GM12878 (cell line): ENCODE measurements around the gene SRD5A2. TPM values are rescaled to one million over a fixed set of nuclear protein-coding genes. Genes with fewer than 3 reads are reported as not detected.

ENCODE experiments used
- ATAC-seq: fragments of 200-7000 bp; cut with Tn5 transposase; 3 replicates; pipeline ENCODE4 v1.9.1; 2020; ENCODE audit warnings: mild to moderate bottlenecking, moderate library complexity
- BruUV-seq: library from RNA; stranded (reverse); fragments of 400-500 nt; replicated peaks from 2 replicates; lab custom pipeline; 2021; lab: Mats Ljungman, UMichigan
- CTCF ChIA-PET: fragments of 300-600 bp; sonication (Branson Sonifier 250); formaldehyde crosslinking; extraction: SDS; loops from one replicate; lab custom pipeline; 2021; ENCODE audit warnings: inconsistent platforms; lab: Yijun Ruan, JAX
- POLR2A ChIA-PET: fragments of 350-600 bp; formaldehyde crosslinking; extraction: SDS; loops from one replicate; lab custom pipeline; 2021; ENCODE audit warnings: inconsistent platforms; lab: Charles Lee
- RAD21 ChIA-PET: fragments of 300-600 bp; sonication (Branson Sonifier 250); formaldehyde crosslinking; loops from one replicate; lab custom pipeline; 2023; ENCODE audit warnings: antibody characterized with exemption; ENCODE audit not compliant: unreplicated experiment; lab: Charles Lee
- SMC1A ChIA-PET: fragments of 300-600 bp; sonication (Branson Sonifier 250); formaldehyde crosslinking; loops from one replicate; lab custom pipeline; 2023; ENCODE audit not compliant: unreplicated experiment, uncharacterized antibody; lab: Charles Lee
- DNase-seq: peaks from one replicate; pipeline ENCODE4 v3.0.0-alpha.2; 2011; ENCODE audit warnings: low read depth, low spot score
- FAIRE-seq: peaks from 3 replicates; lab custom pipeline; 2011; peaks lifted over from hg19 to GRCh38; lab: Jason Lieb, UNC
- H2AFZ ChIP-seq: 2 replicates; pipeline ENCODE4 v1.6.0; 2011; ENCODE audit warnings: low read depth, low read length, control low read depth; ENCODE audit not compliant: control insufficient read depth
- H3K27ac ChIP-seq: 2 replicates; pipeline ENCODE4 v1.5.1; 2011; ENCODE audit warnings: control low read depth; ENCODE audit not compliant: control insufficient read depth, insufficient read depth
- H3K27me3 ChIP-seq, 2 experiments: replicated peaks in 1 of 2; 2 replicates each; pipeline versions ENCODE4 v1.6.0 to v1.6.1; 2011; ENCODE audit warnings: low read length in 1 of 2; ENCODE audit not compliant: control insufficient read depth in 2 of 2, insufficient read depth in 2 of 2
- H3K36me3 ChIP-seq, 2 experiments: 2 replicates each; pipeline ENCODE4 v1.5.1; 2011; ENCODE audit warnings: low read length in 1 of 2; ENCODE audit not compliant: control insufficient read depth in 2 of 2, insufficient read depth in 2 of 2
- H3K4me1 ChIP-seq: 2 replicates; pipeline ENCODE4 v1.6.1; 2011; ENCODE audit warnings: mild to moderate bottlenecking, low read length, moderate library complexity, mixed read lengths; ENCODE audit not compliant: control insufficient read depth, insufficient read depth
- H3K4me2 ChIP-seq: 2 replicates; pipeline ENCODE4 v1.6.0; 2011; ENCODE audit warnings: control low read depth; ENCODE audit not compliant: control insufficient read depth, insufficient read depth
- H3K4me3 ChIP-seq: fragments of 200-600 bp; sonication (generic); 2 replicates; pipeline ENCODE4 v1.5.1; 2016
- H3K79me2 ChIP-seq: 2 replicates; pipeline ENCODE4 v1.6.0; 2011; ENCODE audit warnings: low read length; ENCODE audit not compliant: control insufficient read depth, insufficient read depth
- H3K9ac ChIP-seq: 2 replicates; pipeline ENCODE4 v1.8.0; 2011; ENCODE audit warnings: low read length, control low read depth, mixed read lengths; ENCODE audit not compliant: control insufficient read depth, insufficient read depth
- H3K9me3 ChIP-seq: replicated peaks from 3 replicates; pipeline ENCODE4 v1.5.1; 2011; ENCODE audit warnings: mild to moderate bottlenecking, low read length; ENCODE audit not compliant: control insufficient read depth, insufficient read depth
- H4K20me1 ChIP-seq: 2 replicates; pipeline ENCODE4 v1.6.0; 2011; ENCODE audit not compliant: control insufficient read depth, insufficient read depth
- ASH2L ChIP-seq: fragments of 300-600, 200-600 bp; sonication (generic); IDR thresholded peaks from 2 replicates; pipeline ENCODE4 v1.6.1; 2017; ENCODE audit warnings: low read depth, mild to moderate bottlenecking, borderline replicate concordance
- E2F8 ChIP-seq: fragments of 450-650 bp; IDR thresholded peaks from 2 replicates; pipeline ENCODE4 v1.6.1; 2018; ENCODE audit warnings: mild to moderate bottlenecking, low read depth, moderate library complexity; ENCODE audit not compliant: partially characterized antibody
- GABPA ChIP-seq: IDR thresholded peaks from 2 replicates; pipeline ENCODE4 v1.6.1; 2014; ENCODE audit warnings: antibody characterized with exemption, low read depth, mild to moderate bottlenecking, inconsistent platforms
- HSF1 ChIP-seq: fragments of 150-350 bp; IDR thresholded peaks from 2 replicates; pipeline ENCODE4 v1.6.1; 2014; ENCODE audit warnings: mild to moderate bottlenecking, low read depth, low read length
- LARP7 ChIP-seq: fragments of 450-650 bp; IDR thresholded peaks from 2 replicates; pipeline ENCODE4 v1.6.1; 2017; ENCODE audit warnings: mild to moderate bottlenecking
- MAX ChIP-seq: IDR thresholded peaks from 2 replicates; pipeline ENCODE4 v1.6.1; 2012; ENCODE audit warnings: low read depth, low read length, improper control_type of control experiment
- PML ChIP-seq: IDR thresholded peaks from 2 replicates; pipeline ENCODE4 v1.6.1; 2012; ENCODE audit warnings: low read length, inconsistent platforms
- RELB ChIP-seq: fragments of 450-650 bp; IDR thresholded peaks from 2 replicates; pipeline ENCODE4 v1.6.1; 2017; ENCODE audit warnings: low read depth, mild to moderate bottlenecking, moderate library complexity
- USF2 ChIP-seq: IDR thresholded peaks from 2 replicates; pipeline ENCODE4 v1.6.1; 2011; ENCODE audit warnings: low read depth, low read length, improper control_type of control experiment, borderline replicate concordance
- ZBTB11 ChIP-seq: fragments of 450-650 bp; formaldehyde crosslinking; IDR thresholded peaks from 2 replicates; pipeline ENCODE4 v1.5.0; 2022; ENCODE audit warnings: mild to moderate bottlenecking, missing genetic modification characterization
- ZNF217 ChIP-seq: fragments of 450-650 bp; IDR thresholded peaks from 2 replicates; pipeline ENCODE4 v1.6.1; 2017; ENCODE audit warnings: antibody characterized with exemption, mild to moderate bottlenecking
- ZZZ3 ChIP-seq: IDR thresholded peaks from 2 replicates; pipeline ENCODE4 v1.6.1; 2011; ENCODE audit warnings: low read depth; ENCODE audit not compliant: control insufficient read depth, insufficient read length
- in situ Hi-C: fragments of 300-500 bp; cut with MboI; formaldehyde crosslinking; loops from 9 replicates; pipeline ENCODE4 v1.14.3; 2018; ENCODE audit warnings: mixed read lengths
- intact Hi-C: fragments of 100-400 bp; cut with micrococcal nuclease; formaldehyde crosslinking; loops from one replicate; pipeline ENCODE4 v1.14.2; 2022; ENCODE audit not compliant: unreplicated experiment
- polyA plus RNA-seq, 11 experiments: library from polyadenylated mRNA; depleted of rRNA in 4 of 11; unstranded in 6 of 11; stranded (reverse) in 5 of 11; fragments of >200 nt; fragmentation: Nextera tagmentation in 4 of 11; fragmentation: Illumina TruSeq in 1 of 11; extraction: Ambion mirVana in 4 of 11; extraction: Trizol in 1 of 11; gene quantifications; 1 replicate in 1 of 11; 2 replicates in 10 of 11; pipeline versions ENCODE4 v1.2.1 to v1.2.3, GENCODE V29; 2011 to 2016; ENCODE audit warnings: inconsistent platforms in 2 of 11, missing spikeins in 2 of 11, low read depth in 1 of 11
- total RNA-seq, 4 experiments: library from RNA; depleted of rRNA in 3 of 4; stranded (reverse); fragments of >200 nt in 3 of 4; fragmentation: Illumina TruSeq in 1 of 4; extraction: Trizol in 1 of 4; gene quantifications; 2 replicates each; pipeline versions ENCODE4 v1.2.1 to v1.2.3, GENCODE V29; 2013 to 2021

The SRD5A2 gene
- total and polyA plus RNA-seq, 10 of the 15 experiments (the other 5 are each of a cell fraction or from before 2014, with no cell fraction given), result 0.01 TPM; not detected in 7

- H3K4me1 ChIP-seq, result no peaks in the 10 kb centered on the region
- ChIA-PET SMC1A (no interaction called here), RAD21 (no interaction called here), POLR2A (no interaction called here), CTCF (no interaction called here)
- TF ChIP-seq ASH2L (no peak), USF2 (no peak), HSF1 (no peak), ZBTB11 (no peak), LARP7 (no peak), PML (no peak), E2F8 (no peak), ZNF217 (no peak), MAX (no peak), ZZZ3 (no peak), RELB (no peak), GABPA (no peak)
- no peaks in the 10 kb centered on the region for H3K36me3 ChIP-seq
- no peak overlapping the region for H3K4me2 ChIP-seq
- H3K27me3 ChIP-seq, result no peaks in the 10 kb centered on the region
- ATAC-seq, result no peak
- no peak overlapping the region for H3K9ac ChIP-seq
- no peak overlapping the region for H3K4me3 ChIP-seq
- no peak for DNase-seq
- in situ Hi-C loops (no loop called here), intact Hi-C loops (no loop called here)
- FAIRE-seq, result no peak
- no peaks in the 10 kb centered on the region for H3K79me2 ChIP-seq
- H3K27ac ChIP-seq, result no peak overlapping the region
- no peaks in the 10 kb centered on the region for H4K20me1 ChIP-seq
- no TSS peak for BruUV-seq
- no peaks in the 10 kb centered on the region for H3K9me3 ChIP-seq
- H2AFZ ChIP-seq, result no peak overlapping the region
Observed at GRCh38 chr2:31541853-31542252, 38.9 kb downstream of the SRD5A2 start.
